Measurements from ENCODE around the gene P2RX3.
A peak's percentile ranks its signal among the peaks of the same experiment; 100 is the strongest.

Gene P2RX3

GRCh38 chr11:57373146-57373545 lies 35.0 kb downstream of the P2RX3 start:
- no peak for DNase-seq (ENCODE audit: low read depth)

GRCh38 chr11:57374966-57375365 lies 36.8 kb downstream of the P2RX3 start:
- no peak for DNase-seq (ENCODE audit: low read depth)

DNA sequence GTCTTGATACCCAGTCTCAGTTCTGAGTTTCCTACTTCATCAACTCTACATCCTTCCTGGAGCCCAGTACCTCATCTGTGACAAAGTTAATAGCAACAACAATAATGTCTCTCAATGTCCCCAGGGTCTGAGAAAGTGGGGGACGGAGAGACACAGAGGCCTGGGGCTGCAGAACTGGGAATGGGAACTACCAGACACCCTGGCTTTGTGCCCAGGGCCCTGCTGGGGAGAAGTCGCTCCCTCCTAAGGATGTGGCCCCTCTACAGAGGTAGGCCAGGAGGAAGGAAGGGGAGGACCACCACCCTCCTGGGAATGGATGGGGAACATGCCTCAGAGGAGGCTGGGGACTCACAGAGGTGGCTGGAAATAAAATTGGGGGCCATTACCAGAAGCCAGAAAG lies 37.3 kb downstream of the P2RX3 start:
- DNase-seq (ENCODE audit: low read depth) = no peak

DNA sequence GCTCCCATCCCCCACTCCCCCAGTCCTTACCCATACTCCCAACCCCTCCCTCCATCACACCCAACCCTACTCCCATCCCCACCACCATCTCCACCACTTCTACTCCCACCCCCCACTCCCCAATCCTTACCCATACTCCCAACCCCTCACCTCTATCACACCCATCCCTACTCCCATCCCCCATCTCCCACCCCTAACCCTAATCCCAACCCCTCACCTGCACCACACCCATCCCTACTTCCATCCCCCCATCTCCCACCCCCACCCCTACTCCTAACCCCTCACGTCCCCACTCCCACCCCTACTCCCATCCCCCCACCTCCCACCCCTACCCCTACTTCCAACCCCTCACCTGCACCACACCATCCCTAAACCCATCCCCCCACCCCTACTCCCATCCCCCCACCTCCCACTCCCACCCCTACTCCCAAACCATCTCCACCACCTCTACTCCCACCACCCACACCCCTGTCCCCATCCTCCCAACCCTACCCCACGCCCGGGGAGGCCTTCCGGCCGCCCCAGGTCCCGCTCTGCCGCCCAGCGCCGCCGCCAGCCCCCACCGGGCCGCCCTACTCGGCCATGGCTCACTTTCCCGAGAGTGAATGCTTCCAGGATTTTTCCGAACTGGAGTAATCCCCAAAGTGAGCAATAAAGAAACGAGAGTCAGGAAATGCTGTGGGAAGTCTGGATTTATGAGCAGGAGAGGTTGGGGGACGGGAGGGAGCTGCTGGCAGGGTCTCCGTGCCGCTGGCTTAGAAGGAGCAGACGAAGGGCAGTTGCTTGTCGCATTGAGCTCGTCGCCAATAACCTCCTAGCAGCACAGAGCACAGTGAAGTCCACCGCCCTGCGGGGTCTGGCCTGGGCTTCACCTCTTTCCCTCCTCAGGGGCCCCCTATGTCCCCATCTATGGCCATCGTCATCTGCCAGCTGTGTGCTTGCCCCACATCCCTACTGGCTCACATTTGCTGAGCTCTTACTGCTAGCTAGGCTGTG lies 38.2 kb downstream of the P2RX3 start:
- no peak for DNase-seq (ENCODE audit: low read depth)

DNA sequence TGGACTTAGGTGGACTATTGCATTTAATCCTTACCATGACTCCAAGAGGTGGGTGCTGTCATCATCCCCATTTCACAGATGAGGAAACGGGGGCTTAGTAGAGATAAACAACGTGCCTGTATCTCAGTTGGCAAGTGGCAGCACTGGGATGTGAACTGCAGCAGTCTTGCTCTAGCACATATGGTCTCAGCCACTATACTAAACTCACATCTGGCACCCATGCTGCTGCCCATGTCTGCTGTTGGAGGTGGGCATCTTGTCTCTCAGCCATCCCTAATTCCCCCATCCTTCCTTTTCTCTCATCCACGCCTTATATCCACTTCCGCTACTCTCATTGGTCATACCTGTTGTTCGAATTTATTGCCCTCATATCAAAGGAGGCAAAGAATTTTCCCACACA lies 39.0 kb downstream of the P2RX3 start:
- DNase-seq (ENCODE audit: low read depth) = no peak

DNA sequence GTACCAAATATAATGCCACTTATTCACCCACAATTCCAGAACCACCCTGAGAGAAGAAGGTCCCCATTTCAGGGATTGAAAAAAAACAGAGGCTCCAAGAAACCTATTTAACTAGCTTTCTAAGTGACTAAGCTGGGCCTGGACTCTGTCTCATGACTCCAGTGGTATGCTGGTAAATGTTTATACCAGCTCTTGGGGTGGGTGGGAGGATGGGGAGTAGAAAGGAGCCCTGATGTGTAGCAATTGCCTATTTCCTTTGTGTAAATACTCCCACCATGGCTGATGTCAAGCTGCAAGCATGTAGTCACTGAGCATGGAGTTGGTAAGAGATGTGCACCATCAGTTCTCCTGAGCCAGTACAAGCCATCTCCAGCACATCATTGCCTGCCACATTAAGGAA lies 40.0 kb downstream of the P2RX3 start:
- DNase-seq (ENCODE audit: low read depth) = no peak

- DNase-seq (ENCODE audit: low read depth) = peak; percentile 33
Measured at GRCh38 chr11:57379732-57380131, 41.6 kb downstream of the P2RX3 start.

DNA sequence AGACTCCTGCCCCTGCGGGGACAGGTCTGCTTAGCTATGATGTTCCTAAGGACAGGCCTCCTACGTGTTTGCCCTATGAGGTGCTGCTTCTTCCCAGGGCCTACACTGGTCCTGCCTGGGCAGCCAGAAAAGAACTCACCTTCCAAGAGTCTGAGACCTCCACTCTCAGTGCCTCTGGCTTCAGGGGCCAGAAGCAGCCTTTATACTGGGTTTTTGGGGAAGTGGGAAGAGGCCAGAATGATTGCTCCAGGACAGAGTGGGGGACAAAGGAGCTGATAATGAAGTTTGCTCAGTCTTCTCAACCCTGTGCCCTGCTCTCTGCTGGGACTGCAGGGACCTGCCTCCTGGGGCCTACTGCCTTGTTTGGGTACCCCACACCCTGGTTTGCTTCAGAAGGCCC lies 42.8 kb downstream of the P2RX3 start, which contains the start of gene PRG3:
PRG3 (minus strand) TSS at position 176 of the 400 bp plus-strand sequence. CDS start 442 bp downstream, outside the sequence.
- DNase-seq (ENCODE audit: low read depth) = no peak

- no peak for DNase-seq (ENCODE audit: low read depth)
Measured at GRCh38 chr11:57386178-57386940, 48.2 kb downstream of the P2RX3 start.

GRCh38 chr11:57387289-57388030 lies 49.3 kb downstream of the P2RX3 start:
- peak; percentile 8 for DNase-seq (ENCODE audit: low read depth)

DNA sequence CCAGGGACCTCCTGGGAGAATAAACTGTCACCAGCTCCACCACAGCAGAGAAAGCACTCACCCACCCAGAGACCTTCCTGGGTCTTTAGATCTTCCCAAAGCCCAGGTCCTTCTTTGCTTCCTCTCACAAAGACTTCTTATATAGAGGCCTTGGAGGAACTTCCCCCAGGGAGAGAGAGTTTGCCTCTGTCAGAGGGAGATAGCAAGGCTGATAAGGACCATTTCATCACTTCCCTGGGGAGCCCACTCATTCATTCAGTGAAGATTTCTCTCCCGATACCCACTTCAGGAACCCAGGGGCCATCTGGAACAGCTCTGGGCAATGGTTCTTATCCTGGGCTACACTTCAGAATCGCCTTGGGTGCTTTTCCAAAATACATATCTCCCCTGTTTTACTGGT lies 52.4 kb downstream of the P2RX3 start, which contains the start of gene PRG2:
PRG2 (minus strand) TSS at position 116 of the 400 bp plus-strand sequence. CDS start 706 bp downstream, outside the sequence.
- no peak for DNase-seq (ENCODE audit: low read depth)

DNA sequence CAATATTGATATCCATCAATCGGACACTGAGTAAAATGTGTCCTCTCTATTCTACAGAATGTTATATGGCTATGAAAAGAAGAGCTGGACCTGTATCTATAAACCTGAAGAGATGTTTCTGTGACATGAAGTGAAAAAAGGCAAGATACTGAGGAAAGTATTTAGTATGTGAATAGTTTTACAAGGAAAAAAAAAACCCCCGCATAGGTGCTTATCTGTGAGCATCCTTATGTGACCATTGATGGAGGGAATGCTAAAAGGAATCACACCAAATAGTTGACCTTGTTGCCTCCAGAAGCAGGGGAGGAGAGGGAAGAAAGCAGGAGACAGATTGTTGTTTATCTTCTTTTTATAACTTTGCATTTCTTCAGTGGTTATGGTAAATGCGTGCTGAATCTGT lies 53.0 kb downstream of the P2RX3 start:
- no peak for DNase-seq (ENCODE audit: low read depth)

- no peak for DNase-seq (ENCODE audit: low read depth)
Measured at GRCh38 chr11:57391539-57391938, 53.4 kb downstream of the P2RX3 start.

- DNase-seq (ENCODE audit: low read depth) = no peak
Measured at GRCh38 chr11:57392066-57392762, 54.1 kb downstream of the P2RX3 start.

DNA sequence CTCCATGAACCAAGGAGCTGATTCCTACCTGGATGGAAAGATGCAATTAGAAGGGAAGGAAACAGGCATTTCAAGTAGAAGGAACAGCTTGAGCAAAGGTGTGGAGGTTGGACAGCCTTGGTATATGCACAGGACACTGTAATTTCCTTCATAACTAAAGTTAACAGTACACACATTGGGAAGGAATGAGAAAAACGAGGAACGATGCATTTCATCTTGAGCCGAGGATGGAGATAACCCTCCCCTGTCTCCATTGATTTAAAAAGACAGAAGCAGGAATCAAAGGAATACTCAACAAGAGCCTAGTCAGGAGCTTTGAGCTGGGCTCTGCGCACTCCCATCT lies 54.6 kb downstream of the P2RX3 start:
- no peak for DNase-seq (ENCODE audit: low read depth)

GRCh38 chr11:57394203-57394965 lies 56.2 kb downstream of the P2RX3 start:
- no peak for DNase-seq (ENCODE audit: low read depth)

DNA sequence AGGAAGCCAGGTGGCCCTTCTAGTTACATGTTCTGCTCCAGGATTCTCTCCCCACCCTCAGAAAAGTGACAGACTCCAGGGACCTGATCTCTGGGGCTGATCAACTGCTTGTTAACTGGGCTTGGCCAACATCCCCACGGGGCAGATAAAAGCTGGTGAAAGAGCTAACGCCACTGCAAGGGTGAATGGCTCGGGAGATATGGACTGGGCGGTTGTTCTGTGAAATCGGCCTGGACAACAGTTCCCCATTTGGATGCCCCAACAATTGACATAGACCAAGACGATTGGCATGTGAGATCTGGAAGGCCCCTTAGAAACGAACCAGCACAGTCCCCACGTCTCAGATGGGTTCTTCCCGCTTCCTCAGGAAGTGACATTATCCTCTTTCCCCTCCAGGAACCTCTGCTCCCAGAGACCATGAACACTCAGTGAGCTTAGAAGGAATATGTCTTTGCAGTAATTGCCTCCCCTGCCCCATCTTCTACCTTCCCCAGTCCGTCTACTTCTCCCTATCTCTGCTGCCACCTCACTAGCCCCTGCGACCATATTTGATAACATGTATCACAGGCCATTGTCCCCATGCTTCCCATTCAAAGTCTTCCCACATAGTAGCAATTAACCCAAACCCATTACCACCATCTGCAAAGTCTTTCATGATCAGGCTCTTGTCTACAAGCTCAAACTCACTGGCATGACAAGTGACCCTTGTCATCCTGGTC lies 57.9 kb downstream of the P2RX3 start:
- DNase-seq (ENCODE audit: low read depth) = no peak

- DNase-seq (ENCODE audit: low read depth) = no peak
Measured at GRCh38 chr11:57396744-57397143, 58.6 kb downstream of the P2RX3 start.

DNA sequence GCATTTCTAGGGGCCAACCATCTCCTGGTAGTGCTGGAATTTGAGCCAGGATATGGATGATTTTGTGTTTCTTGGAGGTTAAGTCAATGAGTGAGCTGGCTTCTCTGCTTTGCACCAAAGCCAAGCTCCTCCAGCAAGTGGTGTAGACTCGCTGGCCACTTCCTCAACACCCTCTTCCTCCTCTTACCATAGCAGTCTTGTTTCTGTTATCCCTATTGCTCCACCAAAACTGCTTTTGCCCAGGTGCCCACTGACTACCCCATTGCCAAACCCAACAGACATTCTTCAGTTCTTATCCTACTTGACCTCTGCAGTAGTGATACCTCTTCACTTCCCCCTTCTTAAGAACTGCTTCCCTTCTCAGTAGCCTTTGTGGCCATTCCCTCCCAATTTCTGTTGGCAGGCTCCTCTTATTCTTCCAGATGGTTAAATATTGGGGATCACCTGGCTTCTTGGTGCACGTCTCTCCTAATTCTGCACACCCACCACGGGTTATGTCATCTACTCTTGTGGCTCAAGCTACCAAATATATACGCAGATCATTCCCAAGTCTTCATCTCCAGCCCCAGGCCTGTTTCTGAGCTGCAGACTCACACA lies 59.3 kb downstream of the P2RX3 start:
- DNase-seq (ENCODE audit: low read depth) = no peak

GRCh38 chr11:57399221-57399620 lies 61.1 kb downstream of the P2RX3 start:
- peak; percentile 14 for DNase-seq (ENCODE audit: low read depth)

Measured in iris pigment epithelial cell (primary cell).